Measurements from ENCODE around the gene CTNNA2.

CTNNA2 gene

DNA sequence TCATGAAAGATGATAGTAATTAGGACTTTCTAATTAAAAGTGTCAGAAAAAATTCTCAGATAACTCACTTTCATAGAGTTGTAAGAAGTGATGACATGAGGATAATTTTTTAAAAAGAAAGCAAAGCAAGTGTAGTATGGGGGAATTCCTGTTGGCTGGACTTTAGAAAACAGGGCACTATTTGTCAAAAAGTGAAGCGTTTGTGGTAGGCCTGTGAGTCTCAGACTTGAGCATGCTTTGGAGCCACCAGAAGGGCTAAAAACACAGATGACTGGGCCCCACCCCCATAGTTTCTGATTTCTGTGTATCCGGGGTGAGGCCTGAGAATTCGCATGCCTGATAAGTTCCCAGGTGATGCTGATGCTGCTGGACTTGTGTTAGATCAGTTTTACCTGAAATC, 1014.3 kb downstream of the CTNNA2 start:
- no peak for DNase-seq

DNA sequence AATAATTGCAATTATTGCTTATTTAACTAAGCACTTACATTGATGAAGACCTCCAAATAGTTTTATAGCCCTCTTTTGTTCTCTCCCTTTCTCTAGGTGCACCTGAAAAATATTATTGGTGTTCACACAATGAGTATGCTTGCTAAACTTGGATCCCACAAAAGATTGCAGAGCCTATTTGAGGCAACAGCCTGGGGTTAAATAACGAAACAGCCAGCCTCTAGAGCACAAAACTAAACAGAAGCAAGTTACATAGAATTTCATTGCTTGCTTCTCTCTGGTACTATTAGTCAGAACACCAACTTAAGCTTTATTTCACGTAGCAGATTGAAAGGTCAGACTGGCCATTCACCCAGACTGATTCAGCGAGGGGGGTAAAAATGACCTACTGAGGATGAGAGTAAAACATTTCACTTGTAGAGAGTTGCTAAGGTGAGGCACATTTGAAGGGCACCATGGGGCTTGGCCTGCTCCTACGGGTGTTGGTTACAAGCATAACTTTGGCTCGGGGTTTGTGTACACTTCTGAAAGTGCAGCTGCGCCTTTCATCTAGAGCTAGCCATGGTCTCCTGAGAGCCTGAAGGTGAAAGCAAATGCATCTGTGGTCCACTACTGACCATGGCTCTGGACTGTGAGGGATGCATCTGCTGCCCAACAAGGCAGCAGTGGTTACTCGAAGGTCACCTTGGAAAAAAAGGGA, 1016.8 kb downstream of the CTNNA2 start:
- no peak for DNase-seq

DNA sequence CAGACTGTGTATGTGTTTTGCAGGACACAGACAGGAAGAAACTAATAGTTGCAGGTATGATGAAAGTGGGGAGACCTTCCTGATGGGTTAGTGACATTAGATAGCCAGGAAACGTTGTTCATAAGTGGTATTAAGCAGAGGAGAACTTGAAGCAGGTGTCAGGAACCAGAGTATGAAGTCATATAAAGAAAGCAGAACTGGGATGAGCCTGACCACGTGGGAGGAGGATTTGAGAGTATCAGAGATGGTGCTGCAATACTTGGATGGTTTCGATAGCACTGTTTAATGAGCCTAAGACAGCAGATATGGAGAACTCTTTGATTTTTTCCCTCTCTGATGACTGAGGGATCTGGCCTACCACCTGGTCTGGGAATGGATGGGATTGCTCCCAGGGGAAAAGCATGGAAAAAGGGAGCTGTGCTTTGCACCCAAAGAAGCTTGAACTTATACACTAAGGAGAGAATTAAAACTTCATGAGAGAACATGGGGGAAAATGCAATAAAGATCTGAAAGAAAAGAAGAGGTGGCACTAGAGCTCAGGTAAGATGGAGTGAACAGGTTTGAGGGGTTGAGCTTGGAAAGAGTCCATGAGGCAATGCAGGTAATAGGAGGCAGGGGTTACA, 1017.7 kb downstream of the CTNNA2 start:
- no peak for DNase-seq

DNA sequence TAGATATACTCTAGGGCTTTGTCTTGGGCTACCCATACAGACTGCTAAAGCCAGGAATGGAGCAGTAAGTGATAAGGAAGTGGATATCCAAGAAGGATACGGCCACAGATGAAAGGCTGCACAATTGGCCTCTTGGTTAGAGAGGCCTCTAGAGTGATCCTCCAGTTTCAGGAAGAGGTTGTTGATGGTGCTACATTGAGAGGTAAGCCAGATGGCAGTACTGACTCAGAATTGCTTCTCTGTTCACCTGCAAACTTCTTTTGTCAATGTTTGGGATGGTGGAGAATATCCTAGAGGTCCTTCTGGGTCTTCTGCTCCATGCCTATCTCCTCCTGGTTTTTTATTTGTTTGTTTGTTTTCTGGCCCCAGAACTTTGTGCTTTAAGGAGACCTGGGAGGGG, 1018.5 kb downstream of the CTNNA2 start:
- no peak for DNase-seq

DNA sequence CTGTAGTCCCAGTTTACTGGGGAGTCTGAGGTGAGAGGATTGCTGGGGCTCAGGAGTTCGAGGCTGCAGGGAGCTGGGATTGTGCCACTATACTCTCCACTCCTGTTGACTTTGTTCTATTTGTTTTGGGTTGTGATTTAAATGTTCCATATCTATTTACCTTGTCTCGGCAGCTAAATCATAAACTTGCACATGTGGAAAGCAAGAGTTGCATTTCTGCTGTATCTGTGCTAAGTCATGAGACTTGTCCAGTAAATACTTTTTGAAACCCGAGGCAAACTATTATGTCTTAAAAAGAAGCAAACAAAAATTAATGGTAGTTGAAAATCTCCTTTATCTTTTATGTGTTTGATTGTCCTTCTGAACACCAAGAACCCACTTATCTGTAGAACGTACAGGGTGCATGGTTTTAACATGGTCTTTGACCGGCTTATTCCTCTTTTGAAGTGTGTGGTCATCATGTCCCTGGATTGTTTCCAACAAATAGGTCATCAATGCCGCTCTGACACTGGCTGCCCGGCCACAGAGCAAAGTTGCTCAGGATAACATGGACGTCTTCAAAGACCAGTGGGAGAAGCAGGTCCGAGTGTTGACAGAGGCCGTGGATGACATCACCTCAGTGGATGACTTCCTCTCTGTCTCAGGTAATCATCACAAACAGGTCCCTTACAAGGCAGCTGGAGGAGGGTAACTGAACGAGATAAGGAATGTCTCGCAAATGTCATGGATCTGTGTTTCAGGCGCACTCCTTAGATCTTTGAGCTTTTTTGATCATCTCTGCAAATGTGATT, 1032.8 kb downstream of the CTNNA2 start:
- DNase-seq = no peak

DNA sequence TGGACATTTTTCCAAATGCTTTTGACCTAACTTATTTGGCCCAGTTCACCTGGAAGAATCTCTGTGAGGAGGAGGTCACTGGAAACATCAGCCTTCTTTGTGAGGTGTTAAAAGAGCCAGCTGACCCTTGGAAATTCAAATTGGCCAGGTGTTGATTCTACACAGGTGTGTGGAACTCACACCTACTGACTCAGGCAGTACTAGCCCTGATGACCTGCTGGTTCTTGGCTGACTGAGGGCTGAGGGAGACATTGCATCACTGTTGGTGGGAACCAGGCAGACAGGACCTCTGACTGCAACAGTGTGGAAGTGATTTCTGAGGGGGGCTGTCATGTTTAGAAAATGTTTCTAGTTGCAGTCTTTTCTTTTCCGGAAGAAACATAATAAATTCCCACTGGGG, 1033.9 kb downstream of the CTNNA2 start:
- DNase-seq = no peak

DNA sequence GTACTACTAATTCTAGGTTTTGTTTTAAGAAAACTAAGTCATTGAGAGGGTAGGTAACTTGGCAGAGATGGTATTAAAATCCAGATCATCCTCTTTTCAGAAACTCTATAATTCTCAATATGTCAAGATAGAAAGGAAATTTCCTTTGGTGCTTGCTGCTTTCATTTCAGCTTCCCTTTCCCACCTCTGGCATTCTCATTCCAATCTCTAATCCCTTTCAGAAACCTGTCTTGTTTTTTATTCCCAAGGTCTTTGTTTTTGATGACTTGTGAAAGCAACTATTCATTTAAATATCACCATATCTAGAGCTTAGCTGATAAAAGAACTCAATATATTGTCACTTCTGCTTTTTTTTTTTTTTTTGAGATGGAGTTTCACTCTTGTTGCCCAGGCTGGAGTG, 1034.5 kb downstream of the CTNNA2 start:
- no peak for DNase-seq

DNA sequence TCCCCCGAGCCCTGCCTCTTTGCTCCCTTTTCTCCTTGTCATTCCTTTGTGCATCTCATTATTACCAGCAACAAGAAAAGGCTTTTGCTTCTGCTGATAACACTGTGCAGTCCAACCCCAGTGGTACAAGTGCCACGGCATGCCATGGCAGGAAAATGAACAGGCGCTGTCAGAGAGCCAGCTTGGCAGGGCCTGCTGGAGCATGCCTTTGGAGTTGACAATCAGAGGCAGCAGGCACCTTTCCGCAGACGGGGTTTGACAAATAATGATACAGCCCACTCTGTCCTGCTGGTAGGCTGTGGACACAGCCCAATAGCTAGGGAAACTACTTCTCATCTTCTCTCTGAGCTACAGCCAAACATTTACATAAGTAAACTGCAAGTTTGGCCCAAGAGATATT, 1035.6 kb downstream of the CTNNA2 start:
- no peak for DNase-seq

DNA sequence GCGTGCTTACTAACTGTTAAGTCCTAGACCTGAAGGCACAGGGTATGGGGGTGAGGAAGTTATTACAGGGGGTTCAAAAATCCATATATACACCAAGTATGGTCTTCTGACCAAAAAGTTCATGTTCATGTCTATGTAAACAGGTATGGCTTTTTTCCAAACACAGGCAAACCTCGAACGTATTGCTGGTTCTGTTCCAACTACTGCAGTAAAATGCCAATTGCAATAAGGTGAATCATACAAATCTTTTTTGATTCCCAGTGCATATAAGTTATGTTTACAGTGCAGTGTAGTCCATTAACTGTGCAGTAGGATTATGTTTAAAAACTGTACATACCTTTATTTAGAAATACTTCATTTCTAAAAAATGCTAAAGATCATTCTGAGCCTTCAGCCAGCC, 1037.0 kb downstream of the CTNNA2 start:
- DNase-seq = no peak

DNA sequence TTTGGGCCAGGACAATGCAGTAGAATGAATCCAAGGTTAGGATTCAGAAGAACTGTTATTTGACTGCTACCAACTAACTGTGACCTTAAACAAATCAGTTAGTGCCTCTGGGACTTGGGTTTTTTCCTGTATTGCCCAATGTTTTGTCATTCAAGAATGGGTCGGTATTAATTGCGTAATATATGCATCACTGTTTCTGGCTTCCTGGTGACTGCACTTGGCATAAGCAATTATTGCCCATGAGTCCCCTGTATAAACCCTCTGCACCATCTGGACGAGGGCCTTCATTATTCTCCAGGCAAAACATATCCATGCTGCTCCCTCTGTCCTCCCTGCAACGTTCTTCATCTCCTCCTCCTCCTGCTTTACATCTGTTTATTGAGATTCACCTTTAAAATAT, 1047.5 kb downstream of the CTNNA2 start:
- no peak for DNase-seq

DNA sequence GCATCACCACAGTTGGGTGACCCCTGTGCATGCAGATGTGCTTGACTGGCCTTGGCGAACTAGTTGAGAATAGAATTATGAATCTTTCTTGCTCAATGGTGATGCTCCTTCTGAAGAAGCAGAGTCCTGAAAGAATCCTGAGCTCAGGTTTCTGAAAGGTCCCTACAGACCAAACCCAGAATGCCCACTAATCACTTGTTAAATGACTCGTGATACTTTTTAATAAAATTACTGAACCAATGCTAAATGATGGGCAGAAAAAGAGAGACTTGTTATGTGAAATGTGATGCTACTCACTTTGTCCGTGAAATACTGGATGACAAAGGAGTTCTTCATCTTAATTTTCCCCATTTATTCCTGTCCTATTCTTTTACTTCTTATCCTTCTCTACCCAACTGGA, 1055.2 kb downstream of the CTNNA2 start:
- DNase-seq = no peak

DNA sequence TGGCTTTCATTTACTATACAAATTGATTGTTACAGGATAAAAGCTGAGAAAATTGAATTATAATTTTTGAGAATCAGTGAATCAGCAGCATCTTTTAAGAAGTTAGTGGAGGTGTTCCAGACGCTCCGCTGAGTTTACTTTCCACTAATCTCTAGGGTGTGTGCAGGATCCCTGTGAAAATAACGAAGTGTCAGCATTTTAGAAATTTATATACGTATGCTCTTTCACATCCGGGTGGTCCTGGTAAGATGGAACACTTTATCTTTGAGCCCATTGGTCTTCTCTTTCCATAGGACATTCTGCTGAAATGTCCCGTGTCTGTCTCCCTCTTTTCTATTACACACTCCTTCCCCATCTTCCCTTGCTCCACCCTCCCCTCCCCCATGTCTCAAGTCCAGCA, 1060.3 kb downstream of the CTNNA2 start:
- no peak for DNase-seq

DNA sequence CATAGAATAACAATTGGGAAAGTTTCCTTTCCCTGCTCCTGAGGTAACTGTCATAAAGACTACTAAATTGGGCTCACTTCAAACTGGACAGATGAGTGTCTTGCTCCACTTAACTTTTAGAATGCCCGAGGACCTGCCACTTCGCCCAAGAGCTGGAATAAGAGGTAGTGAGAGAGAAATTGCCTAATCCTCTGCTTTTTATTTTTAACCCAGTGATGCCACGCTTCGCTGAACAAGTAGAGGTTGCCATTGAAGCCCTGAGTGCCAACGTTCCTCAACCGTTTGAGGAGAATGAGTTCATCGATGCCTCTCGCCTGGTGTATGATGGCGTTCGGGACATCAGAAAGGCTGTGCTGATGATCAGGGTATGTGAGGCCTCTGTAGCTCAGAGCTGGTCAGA, 1061.1 kb downstream of the CTNNA2 start:
- no peak for DNase-seq

DNA sequence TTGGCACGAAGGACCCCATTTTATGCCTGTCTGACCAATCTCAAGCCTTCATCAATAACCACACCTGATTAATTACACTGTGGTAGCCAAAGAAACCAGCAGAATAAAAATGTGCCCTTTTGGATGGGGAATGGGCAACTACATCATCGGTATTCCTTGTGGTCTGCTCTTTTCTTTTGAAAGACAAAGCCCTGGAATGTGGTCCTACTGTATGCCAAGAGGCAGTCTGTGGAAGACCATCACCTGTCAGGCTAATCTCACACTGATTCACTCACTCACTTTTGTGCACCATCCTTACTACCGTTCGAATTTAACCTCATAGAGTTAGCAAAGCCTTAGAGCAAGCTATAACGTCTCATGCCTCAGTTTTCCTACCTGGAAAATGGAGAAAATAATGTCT, 1066.9 kb downstream of the CTNNA2 start:
- DNase-seq = no peak

DNA sequence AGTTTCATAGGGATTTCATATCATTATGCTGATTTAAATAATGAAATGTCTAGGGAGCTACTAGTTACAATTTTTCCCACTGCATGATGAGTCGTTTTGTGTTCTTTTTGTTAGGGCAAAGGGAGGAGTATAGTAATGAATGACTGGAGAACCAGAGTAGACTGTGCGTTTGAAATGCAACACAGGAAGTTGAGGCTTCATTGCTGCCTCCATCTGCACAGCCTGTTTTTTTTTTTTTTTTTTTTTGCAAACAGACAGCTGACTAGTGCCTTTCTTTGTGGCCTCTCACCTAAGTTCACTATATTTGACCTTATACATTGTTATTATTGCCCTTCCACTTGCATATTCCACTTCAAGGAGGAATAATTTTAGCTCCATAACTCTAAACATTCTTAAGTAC, 1078.4 kb downstream of the CTNNA2 start:
- no peak for DNase-seq

DNA sequence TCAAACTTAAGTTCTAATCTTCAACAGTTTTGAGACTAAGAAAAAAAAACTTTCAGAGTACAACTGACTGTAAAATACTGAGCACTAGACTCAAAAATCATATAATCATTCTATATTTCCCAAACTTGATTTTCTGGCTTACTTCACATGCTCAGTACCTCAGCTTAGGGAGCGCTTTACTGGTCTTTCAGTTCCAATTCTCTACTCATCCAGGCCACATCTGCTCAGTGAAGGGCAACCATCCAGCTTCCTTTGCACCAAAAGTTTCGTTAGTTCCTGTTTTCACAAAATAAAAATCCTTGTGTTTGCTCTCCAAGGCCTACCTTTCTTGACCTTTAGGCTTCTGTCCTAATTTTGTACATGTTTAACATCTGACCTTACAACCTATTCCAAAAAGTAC, 1079.3 kb downstream of the CTNNA2 start:
- no peak for DNase-seq

DNA sequence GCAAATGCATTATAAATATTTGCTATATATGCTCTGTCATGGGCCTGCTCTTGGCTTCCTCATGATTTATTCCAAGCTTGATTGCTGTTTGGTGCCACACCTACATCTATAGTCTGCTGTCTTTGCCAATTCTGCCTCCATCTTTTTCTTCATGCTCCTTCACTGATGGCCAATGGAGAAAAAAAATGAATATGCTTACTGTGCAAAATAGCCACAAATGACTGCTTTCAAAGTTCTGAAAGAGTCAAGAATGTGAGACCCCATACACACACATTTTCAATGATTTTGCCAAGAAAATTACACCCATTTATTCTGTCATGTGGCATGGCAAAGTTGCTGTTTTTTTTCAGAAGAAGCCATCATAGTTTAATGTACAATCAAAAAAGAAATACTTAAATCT, 1097.3 kb downstream of the CTNNA2 start:
- DNase-seq = no peak

DNA sequence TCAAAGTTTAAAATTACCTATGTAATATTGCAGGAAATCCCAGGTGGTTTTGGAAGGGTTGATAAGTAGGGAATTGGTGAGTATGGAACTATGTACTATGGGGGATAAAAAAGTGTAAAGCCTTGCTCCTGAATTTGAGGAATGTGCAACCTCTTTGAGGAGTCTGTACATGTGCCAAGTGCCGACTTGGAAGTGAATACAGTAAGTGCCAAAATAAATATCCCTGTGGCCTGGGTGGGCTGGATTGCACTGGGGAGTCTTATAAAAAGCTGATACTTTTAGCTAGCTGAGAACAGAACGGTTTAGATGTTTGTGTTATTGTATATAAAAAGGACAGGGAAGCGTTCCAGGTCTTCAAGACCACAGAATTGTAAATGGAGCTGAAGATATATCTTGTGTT, 1108.8 kb downstream of the CTNNA2 start:
- no peak for DNase-seq

DNA sequence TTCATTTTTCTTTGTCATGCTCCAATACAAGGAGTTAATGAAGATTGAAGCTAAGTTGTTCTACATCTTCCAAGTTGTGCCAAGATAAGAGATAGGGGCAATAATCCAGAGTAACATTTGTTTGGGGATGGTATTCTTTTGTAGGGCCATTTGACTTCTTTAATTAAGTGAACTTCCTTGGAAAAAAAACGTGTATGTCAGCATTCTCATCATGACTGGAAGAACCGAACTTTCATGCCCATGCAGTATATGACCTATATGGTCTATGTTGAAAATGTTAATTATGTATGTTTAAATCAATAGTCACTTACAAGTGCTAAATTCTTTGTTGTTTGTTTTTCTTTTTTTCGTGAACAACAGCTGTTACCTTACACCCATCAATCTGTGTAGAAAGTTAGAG, 1111.2 kb downstream of the CTNNA2 start:
- no peak for DNase-seq

DNA sequence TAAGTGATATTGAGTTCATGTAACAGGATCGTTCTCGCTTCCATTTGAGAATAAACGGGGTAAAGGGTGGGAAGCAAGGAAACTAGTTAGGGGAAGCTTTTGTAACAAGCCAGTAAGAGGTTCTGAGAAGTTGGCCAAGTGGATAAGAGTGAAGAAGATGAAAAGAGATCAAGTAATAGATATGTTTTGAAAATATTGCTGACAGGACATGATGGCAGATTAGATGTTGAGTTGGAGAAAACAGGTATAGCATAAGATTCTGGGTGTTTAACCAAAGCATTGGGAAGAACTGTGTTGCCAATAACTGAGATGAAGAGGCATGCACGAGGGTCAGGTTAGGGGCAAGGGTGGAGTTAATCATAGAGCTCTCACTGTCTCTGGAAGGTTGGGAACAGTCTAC, 1121.7 kb downstream of the CTNNA2 start:
- no peak for DNase-seq

DNA sequence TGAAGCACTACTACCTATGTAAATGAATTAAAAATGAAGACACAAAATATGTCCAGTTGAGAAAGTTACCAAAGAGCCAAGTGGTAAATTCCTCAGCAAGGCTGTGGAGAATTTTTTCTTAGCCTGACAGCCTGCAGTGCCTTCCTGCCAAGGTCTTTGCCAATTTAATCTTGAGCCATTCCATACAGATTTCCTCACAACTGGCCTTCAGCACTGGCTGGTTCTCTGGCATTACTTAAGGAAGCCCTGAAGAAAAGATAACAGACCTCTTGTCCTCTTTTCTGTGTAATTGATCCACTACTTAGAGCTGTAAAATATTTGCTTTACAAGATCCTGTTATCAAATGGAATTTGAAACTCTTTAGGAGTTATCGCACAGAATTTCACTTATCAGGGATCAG, 1125.9 kb downstream of the CTNNA2 start:
- no peak for DNase-seq

DNA sequence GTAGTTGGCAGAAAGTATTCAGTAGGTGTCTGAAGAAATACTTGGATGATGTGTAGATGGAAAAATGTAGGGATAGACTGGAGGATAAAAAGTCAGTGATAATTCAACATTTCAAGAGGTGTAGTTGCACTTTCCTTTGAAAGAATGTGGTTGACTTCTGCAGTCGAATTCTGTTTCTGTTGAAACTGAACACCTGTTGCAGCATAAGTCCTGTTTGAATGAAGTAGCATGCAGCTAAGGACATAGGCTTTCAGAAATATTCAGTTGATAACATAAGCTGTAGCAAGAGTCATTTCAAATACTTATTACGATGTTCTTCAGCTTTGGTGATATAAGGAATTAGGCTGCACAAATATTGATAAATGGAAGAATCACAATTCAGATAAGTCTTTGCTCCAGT, 1129.6 kb downstream of the CTNNA2 start:
- DNase-seq = no peak

DNA sequence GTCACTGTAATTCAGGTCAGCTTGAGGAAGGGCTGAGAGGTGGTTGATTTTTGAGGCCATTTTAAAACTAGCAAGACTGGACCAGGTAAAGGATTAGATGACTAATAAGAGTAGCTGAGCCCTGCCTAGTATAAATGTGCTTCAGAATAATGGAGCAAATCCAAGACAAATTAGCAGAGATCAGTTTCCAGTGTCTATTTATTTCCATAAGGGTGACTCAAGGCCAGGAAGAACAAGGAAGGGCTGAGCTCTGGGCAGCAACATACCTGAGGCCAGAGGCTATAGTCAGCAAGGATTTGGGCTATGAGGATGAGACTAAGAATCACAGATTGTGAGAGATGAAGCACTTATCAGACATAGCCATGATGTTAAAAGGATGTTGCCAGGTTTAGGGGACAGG, 1130.7 kb downstream of the CTNNA2 start:
- no peak for DNase-seq

DNA sequence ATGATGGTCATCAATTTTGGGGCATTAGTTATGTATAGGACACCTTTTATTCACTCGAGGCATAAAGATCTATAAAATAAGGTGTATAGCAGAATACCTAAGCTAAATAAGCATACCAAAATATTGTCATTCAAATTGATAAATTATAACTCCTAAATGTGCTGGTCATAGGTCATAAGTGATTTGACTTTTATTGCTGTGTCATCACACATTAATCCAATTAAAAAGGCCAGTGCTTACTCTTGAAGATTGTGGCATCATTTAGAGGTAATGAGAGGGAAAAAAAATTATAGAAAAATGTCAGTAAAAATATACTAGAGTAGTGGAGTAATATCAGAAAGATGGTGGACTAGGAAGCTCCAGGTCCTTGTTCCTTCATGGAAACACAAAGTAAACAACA, 1138.6 kb downstream of the CTNNA2 start:
- DNase-seq = no peak
